SIG-M5 treated with dmso at 0.1 percent for 504 hours (cell line): ENCODE results near the gene MDFIC.
"Not testable (repeated sequence)": the region's sequence is repeated elsewhere in the genome, so short reads cannot be mapped to it uniquely, and the experiment has no call there.

Experiments
- DNase-seq: peaks from one replicate; lab custom pipeline; 2025; ENCODE audit not compliant: unreplicated experiment; lab: John Stamatoyannopoulos, UW

MDFIC gene

GRCh38 chr7:114922026-114922651, at the start of gene MDFIC:
MDFIC (plus strand) TSS chr7:114922094; CDS start chr7:114923034, 940 bp downstream.
- peak; percentile 9 for DNase-seq

GRCh38 chr7:114874170-114874569, 47.7 kb upstream of the MDFIC start:
- DNase-seq: no peak

- DNase-seq: no peak
These were observed 46.7 kb upstream of the MDFIC start for GRCh38 chr7:114875186-114875585.

- DNase-seq: no peak
These were observed 42.3 kb upstream of the MDFIC start for GRCh38 chr7:114879554-114879953.

GRCh38 chr7:114885836-114886235, 36.1 kb upstream of the MDFIC start:
- no peak for DNase-seq

GRCh38 chr7:114886241-114886640, 35.7 kb upstream of the MDFIC start:
- DNase-seq: no peak

GRCh38 chr7:114889116-114889515, 32.8 kb upstream of the MDFIC start:
- not testable (repeated sequence) for DNase-seq

- peak; percentile 67 for DNase-seq
These were observed 32.1 kb upstream of the MDFIC start for GRCh38 chr7:114889646-114890285.

- DNase-seq: no peak
These were observed 31.3 kb upstream of the MDFIC start for GRCh38 chr7:114890561-114890960.

GRCh38 chr7:114900127-114900526, 21.8 kb upstream of the MDFIC start:
- DNase-seq: no peak

- no peak for DNase-seq
These were observed 20.1 kb upstream of the MDFIC start for GRCh38 chr7:114901771-114902170.

- no peak for DNase-seq
These were observed 18.8 kb upstream of the MDFIC start for GRCh38 chr7:114903131-114903530.

GRCh38 chr7:114910787-114911186, 11.1 kb upstream of the MDFIC start:
- DNase-seq: no peak

GRCh38 chr7:114911411-114911810, 10.5 kb upstream of the MDFIC start:
- DNase-seq: no peak

- no peak for DNase-seq
These were observed 5.5 kb upstream of the MDFIC start for GRCh38 chr7:114916261-114916892.

- no peak for DNase-seq
These were observed 4.6 kb upstream of the MDFIC start for GRCh38 chr7:114917211-114917839.

GRCh38 chr7:114919587-114919986, 2.3 kb upstream of the MDFIC start:
- DNase-seq: no peak

- DNase-seq: no peak
These were observed 266 bp upstream of the MDFIC start for GRCh38 chr7:114921631-114922025.

- peak; percentile 60 for DNase-seq
These were observed 933 bp downstream of the MDFIC start for GRCh38 chr7:114922652-114923402.

- DNase-seq: no peak
These were observed 1.5 kb downstream of the MDFIC start for GRCh38 chr7:114923403-114923713.

GRCh38 chr7:114924038-114924712, 2.3 kb downstream of the MDFIC start:
- DNase-seq: no peak
